ENCODE data around the gene TNS1.
A peak's percentile ranks its signal among the peaks of the same experiment; 100 is the strongest.
"Not testable (repeated sequence)": the region's sequence is repeated elsewhere in the genome, so short reads cannot be mapped to it uniquely, and the experiment has no call there.

The TNS1 gene

DNA sequence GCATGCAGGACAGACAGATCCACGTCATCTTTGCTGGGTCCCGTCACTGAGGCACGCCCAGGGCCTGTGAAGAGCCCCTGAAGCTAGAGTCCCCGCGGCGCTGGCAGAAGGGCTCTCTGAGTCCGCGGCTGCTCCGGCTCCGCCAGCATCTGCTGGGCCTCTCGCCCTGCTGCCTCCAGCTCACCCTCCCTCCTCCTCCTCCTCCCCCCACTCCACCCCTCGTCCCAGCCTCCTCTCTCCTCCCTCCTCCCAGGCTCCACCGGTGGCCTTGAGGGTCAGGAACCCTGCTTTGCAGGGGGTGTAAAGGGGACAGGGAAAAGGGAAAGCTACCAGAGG is at the start of gene TNS1:
Gene TNS1 (minus strand): TSS at position 151 of the 336 bp plus-strand sequence. CDS start 123 bp downstream, at position 28.
- no peak for DNase-seq

DNA sequence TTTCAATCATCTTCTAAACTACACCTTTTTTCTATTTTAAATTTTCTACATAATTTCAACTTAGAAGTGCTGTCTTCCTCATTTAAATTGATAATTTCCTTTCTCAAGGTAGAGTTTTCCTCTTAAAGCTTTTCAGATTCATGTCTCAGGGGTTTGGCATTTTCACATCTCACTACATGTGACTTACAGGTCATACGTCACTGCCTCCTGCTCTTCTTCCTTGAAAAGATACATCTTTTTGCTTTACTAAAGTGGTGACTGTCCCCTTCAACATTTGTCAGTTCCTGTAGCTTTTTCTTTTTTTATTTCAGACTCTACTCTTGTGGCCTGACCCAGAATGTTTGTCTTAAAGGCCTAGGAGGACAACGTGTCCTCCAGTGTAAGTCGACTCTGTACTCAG is 49.1 kb upstream of the TNS1 start:
- DNase-seq, result no peak

DNA sequence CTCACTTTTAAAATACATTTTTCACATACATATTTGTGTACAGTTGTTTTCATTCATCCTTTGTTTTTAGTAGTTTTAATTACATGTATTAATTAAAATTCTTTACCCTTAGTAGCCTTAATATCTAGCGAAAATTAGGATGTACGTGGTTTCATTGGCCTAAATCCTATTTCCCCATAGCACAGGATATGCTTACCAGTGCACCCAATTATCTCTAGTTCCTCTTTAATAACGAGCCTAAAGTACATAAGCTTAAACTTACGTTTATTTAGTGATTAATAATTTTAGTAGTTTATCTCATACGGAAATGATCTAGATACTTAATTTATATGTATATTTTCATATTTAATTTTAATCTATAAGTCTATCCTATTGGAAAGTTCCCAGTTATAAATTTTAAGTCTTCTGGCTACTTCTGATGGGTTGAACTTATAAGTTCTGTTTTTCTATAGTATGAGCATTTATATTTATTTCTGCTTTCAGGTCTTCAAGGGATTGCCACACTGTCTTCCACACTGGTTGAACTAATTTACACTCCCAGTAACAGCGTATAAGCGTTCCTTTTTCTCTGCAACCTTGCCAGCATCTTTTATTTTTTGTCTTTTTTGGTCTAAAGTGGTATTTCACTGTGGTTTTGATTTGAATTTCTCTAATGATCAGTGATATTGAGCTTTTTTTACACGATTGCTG is 44.9 kb upstream of the TNS1 start:
- DNase-seq, result no peak

DNA sequence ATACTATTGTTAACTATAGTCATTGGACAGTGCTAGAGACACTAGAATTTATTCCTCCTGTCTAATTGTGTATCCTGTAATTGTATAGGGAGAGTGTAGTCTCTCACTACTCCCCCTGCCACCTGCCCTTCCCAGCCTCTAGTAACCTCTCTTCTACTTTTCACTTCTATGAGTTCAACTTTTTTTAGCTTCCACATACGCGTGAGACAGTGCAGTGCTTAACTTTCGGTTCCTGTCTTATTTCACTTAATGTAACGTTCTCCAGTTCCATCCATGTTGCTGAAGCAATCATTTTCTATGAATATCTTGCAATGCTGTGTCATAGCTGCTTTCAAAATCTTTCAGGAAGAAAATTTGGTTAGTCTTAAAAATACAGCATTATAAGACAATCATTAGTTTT is 43.4 kb upstream of the TNS1 start:
- DNase-seq, result no peak

DNA sequence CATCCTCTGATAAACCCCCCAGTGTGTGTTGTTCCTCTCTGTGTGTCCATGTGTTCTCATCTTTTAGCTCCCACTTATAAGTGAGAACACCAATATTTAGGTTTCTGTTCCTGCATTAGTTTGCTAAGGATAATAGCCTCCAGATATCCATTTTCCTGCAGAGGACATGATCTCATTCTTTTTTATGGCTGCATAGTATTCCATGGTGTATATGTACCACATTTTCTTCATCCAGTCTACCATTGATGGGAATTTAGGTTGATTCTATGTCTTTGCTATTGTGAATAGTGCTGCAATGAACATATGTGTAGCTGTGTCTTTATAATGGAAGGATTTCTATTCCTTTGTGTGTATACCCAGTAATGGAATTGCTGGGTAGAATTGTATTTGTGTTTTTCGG is 41.8 kb upstream of the TNS1 start:
- not testable (repeated sequence) for DNase-seq

DNA sequence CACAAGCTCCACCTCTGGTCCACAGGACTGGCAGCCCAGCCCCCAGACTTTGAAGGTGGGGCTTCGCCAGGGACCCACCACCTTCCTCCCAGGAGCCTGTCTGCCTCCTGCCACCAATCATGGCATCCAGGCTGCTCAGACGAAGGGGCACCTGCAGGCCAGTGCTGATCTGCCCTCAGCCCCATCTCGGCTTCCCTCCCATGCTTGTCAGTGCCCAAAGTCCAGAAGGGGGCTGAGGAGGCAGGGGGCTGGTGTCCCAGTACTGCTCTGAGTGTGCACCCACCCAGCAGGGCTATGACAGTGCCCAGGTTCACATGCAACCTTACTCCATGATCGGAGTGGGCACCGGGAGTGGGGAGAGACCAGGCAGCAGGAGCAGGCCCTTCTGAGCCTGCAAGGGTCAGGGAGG is 40.9 kb upstream of the TNS1 start:
- no peak for DNase-seq

DNA sequence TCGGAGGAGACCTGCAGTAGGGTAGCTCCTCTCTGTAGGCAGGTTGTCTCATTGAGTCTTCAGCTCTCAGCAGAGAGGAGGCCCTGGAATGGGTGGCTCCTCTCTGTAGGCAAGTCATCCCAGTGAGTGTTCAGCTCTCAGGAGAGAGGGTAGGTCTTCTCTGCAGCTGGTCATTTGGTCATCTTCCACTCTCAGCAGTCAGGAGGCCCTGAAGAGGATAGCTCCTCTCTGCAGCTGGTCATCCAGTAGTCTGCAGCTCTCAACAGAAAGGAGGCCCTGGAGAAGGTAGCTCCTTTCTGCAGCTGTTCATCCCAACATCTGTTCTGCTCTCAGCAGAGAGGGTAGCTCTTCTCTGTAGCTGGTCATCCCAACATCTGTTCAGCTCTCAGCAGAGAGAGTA is 40.3 kb upstream of the TNS1 start:
- no peak for DNase-seq

DNA sequence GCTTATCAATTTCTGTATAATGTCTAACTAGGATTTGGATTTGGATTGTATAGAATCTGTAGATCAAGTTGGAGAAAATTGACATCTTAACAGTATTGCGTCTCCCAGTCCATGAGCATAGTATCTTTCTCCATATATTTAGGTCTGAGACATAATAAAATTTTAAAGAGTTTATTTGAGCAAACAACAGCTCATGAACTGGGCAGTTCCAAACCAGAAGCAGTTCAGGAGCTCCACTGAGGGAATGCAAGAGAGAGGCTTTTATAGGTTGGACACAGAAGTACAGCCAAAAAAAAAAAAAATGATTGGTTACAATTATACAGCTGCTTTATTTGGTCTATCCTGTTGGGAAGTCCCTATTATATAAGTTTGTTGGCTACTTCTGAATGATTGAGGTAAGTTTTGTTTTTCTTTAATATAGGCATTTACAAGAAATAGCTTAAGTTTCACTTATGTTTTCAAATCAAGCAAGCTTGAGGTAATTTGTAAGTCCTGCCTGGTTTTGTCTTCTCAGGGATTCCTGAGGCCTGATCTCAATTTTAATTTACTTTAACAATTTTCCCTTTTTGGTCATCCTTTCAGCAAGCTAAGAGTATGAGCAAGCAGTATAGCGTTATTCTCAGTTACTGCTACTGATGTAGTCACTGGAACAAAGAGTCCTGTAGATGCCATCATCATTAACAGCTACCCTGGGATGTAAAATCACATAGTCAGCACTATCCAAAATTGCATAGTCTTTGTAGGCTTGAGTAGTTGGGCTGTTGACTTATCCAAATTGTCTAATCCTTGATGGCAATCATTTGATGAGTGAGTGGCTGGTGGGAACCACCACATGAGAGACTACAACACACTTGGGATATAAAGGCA is 38.7 kb upstream of the TNS1 start:
- no peak for DNase-seq

DNA sequence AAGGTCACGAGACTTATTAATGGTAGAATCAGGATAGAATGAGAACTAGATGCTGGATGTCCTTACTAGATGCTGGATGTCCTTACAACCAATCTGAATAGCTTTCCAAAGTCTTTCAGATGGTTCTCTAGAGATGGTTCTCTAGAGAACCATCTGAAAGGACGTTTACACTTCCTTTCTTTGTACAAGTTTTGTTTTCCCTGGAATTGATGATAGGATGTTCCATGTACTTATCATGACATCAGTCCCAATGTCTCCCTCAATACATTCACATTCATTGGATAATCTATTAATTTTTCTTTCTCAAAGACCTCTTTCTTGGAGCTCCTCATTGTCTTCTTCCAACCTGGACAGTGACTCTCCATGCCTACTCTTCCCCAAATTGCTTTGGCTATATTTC is 38.1 kb upstream of the TNS1 start:
- DNase-seq, result no peak

DNA sequence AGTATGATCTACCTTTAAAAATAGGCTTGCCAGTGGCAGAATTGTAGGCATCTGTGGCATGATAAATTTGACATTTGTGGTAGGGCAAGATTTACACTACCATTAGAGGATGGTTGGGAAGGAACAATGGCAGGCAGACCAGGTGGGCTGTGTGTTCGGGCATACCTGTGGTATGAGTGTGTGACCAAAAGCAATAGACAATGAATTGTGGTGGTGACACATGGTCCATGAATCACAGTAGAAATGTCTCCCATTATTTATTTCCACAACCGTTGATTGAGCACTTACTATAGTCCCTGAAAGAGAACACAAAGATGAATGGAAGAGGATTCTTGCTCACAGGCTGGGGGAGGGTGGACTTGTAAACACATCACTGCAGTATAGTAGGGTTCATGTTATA is 36.4 kb upstream of the TNS1 start:
- no peak for DNase-seq

DNA sequence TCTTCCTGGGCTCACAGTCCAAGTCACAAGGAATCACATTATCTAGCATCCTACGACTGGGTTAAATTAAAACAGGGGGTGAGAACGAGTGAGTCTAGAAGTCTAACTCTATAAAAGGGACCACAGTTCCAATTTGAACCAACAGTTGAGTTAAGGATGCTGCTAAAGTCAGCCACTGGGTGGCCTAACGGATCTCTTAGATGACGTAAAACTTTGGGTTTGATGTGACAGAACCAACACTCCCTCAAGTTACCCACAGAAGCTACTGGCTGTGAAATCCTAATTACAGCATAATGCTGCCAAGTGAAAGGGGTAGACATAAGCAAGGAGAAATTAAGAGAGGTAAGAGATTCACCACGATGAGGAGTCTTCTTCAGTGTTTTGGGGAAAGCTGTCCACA is 33.6 kb upstream of the TNS1 start:
- DNase-seq, result no peak

DNA sequence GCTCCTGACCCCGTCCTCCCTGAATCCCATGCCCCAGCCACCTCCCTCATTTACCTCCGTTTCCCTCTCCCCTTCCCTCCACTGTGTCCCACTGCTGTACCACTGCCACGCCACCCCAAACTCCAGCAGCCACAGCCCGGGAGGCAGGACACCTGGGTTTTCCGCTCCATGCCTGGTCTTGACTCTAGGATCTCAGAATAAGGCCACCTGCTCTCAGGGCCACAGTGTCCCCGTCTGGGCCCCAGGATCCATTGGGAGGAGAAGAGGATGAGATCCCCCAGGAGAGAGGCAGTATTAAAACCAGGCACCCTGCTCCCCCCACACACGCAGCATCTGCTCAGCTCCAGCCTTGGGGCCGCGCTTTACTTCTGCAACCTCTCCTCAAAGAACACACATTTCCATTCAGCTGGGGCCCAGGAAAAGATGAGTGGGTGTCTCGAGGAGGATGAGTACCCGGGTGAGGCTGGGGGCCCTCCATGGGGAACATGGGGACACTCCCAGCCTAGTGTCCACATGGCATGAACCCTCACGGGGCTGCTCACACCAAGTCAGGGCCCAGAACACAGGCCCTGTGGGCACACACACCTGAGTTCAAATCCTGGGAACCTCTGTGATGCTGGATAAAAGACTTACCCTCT is 32.8 kb upstream of the TNS1 start:
- DNase-seq, result no peak

DNA sequence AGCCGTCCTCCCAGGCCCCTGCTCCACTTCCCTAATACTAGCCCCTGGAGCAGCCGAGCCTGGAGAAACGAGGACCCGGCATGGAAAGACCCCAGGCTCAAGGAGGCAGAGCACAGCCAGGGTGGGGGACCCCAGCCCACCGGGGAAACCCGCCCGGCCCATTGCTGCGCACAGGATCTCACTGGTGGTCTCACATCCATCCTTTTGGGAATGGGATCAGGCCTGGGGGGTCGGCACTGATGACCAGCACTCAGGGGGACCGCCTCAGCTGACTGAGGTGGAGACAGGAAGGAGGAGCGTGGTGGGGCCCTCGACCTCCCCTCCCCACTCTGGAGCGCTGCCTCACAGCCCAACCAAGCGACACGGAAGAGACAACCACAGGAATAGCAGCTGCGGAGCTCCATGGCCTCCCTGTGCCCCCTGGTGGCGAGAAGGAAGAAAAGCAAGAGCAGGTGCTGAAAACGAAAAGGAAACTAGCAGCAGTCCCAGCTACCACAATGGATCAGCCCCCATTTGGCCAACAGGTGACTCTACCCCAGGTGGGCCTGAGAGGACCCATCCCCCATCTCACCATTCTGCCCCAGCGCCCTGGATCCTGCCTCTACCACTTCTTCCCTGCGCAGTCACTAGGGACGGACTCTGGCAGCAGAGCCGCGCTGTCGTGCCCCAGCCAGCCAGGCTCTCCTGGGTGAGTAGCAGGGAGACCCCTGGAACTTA is 31.9 kb upstream of the TNS1 start:
- DNase-seq, result peak; percentile 59

DNA sequence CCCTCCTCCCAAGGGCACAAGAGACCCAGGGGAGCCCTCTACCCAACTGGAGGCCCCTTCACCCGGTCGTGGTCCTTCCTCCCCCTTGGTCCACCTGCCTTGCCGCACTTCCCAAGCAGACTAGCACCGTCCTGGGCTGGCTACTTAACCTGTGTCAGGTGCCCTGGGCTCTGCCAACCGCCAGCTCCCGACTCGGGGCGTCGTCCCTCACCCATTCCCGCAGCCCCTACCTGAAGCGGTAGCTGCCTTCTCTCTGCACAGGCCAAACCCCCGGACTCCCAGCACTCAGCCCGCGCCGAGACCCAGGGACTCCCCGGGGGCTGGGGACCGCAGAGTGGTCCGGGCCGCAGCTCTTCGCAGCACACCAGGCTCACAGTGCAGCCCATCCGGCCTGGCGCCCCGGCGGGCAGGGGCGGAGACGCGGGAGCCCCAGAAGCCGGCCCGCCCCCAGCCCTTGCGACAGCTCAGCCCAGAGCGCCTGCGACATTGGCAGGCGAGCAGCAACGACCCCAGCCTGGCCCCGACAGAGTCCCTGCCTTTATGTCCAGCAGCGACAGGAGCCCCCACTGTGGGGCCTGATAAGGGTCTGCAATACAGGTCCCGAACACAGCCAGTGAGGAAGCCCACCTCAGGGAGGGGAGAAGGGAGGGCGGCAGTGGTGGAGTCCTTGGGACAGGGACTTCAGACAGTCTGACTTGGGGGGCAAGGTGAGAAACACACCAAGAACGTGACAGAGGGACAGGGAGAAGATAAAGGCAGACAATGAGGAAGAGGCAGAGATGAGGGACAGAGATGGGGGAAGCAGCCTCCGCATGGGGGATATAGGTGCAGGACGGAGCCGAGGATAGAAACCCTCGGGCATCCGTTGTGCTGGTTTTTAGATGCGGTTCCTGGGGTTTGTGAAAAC is 31.0 kb upstream of the TNS1 start:
- DNase-seq, result no peak

DNA sequence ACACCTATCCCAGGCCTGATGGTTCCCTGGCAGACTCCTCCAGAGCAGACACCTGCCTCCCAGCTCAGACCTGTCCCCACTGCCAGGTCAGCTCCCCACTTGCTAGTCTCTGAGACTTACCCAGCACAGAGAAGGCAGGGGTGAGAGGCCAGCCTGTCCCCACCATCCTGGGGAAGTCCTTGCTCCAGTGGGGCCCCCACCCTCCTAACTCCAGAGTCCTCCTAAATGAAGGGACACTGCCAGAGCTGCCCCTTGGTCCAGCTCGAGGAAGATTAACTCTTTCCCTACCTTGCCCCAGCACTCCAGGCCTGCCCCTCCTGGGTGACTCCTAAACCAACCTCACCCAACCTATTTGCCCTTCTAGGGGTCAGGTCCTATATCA is 30.4 kb upstream of the TNS1 start:
- no peak for DNase-seq

DNA sequence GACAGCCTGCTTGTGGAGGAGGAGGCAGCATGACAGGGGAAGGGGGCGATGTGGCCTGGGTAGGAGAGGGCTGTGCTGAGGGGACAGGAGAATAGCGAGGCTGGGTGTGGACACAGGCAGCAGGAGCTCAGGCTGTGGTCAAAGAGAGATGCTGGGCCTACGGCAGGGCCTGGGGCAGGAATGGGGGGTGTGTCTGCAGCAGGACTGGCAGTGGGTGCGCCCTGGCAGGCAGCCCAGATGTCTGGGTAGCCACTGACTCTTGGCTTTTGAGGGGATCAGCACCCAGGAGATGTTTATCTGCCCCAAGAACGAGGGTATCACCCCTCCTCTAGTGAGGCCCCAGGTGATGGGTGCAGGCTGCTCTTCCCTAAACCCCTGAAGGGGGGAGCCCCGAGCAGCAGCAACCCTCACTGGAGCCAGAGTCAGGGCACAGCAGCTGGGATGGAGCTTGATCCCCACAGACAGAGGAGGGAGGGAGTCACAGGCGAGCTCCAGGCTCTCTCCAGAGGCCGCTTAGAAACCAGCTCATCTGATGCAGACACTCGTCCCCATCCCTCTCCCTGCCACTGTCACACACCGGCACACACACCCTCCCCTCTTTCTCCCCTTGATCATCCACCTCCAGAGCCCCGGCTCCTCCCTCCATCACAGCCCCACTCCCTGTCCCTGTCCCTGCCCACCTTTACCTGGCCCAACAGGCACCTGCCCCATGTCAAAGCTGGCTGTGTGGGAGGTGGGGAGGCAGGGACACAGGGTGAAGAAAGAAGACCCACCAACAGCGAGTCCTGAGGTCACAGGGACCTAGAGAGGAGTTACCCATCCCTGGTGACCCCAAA is 29.8 kb upstream of the TNS1 start:
- DNase-seq, result no peak

DNA sequence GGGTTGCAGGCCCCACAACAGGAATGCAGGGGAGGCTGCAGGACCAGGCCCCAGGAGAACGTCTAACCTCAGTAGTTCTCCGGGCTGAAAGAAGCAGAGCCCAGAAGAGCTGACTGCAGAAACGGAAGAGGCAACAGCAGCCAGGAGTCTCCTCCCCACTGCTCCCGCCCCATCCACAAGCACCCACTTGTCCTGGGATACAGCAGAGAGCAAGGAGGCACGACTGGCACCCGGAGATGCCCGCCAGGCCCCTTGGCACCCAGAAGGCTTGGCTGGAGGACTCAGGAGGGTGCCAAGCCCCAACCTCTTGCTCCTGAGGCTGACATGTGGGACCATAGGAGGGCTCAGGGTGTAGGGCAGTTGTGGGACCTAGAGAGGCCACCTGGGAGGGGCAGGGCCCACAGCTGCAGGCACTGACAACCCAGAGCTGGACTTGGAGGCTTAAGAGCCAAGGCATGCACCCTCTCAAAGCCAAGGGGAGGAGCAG is 29.0 kb upstream of the TNS1 start:
- DNase-seq, result no peak

DNA sequence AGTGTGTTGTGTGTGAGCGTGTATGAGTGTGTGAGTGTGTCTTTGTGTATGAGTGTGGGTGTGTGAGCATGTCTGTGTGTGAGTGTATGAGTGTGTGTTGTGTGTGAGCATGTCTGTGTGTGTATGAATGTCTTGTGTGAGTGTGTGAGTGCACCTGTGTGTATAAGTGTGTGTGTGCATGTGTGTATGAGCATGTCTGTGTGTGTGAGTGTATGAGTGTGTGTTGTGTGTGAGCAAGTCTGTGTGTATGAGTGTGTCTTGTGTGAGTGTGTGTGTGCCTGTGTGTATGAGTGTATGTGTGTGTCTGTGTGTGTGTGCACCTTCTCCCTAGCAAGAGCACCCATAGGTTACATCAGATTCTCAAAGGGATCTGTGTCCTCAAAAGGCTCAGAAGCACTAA is 28.5 kb upstream of the TNS1 start:
- DNase-seq, result no peak

DNA sequence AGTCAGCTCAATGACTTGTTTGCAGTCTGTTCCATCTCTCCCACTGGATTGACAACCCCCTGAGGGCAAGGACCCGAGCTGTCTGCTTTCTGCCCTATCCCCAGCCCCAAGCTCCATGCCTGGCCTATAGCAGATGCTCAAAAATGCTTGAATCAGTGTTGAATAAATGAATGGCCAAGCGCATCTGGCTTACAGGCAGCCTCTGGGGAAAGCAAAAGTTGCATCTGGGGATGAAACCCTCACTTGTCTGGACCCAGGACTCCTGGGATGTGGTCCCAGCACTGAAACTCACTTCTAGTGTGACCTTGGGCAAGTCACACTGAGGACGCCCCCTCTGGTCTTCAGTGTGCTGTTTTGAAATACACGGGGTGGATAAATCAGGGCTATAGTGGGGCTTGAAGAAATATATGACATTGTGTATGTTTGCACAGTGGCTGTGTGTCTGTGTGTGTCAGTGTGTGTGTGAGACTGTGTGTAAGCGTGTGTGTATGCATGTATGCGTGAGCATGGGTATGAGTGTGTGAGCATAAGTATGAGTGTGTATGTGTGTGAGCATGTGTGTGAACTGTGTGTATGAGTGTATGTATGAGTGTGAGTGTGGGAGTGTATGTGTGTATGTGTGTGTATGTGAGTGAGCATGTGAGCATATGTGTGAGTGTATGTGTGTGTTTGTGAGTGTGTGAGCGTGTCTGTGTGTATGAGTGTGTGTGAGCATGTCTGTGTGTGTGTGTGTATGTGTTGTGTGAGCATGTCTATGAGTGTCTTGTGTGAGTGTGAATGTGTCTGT is 27.8 kb upstream of the TNS1 start:
- no peak for DNase-seq
